NCI-H2107 (cell line): ENCODE data around the gene TSC22D3.
"Not testable (repeated sequence)": the region's sequence is repeated elsewhere in the genome, so short reads cannot be mapped to it uniquely, and the experiment has no call there.

Experiments
- DNase-seq: peaks from one replicate; lab custom pipeline; 2025; lab: John Stamatoyannopoulos, UW

The TSC22D3 gene

DNA sequence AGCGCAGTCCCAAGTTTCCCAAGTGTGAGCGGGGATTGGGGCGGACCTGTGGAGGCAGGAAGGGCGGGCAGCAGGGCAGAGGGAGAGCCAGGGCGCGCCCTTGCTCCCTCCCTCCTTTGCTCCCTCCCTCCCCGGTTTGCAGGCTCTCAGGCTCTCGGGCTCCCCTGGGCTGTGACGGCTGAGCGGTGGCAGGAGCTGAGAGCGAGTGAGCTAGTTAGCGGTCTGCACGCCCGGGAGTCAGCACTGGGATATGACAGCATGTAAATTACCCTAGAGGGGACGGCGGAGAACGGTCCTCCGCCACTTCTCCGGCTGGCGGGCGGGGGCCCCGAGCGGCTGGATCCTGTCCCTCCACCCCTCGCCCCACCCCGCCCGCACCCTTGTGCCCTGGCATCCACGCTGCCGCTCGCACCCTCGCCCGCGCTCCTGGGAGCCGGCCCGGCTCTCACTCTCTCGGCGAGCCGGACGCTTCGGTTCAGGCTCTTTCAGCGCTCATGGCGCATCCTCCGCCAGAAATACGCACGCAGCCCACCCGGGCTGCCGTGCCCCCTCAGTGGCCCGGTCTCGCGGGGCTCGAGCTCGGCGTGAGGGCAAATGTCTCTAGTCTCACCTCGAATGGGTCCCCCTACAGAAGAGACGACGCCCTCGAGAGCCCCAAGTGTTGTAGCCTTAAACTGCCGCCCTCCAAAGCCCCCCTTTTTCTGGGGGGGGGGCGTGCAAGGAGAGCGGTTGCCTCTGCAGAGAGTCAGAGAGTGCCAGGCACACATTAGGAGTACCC is at the start of gene TSC22D3:
TSC22D3 (minus strand) TSS at position 54 of the 778 bp plus-strand sequence. CDS start 368 bp downstream, outside the sequence.
- peak; percentile 26 for DNase-seq

DNA sequence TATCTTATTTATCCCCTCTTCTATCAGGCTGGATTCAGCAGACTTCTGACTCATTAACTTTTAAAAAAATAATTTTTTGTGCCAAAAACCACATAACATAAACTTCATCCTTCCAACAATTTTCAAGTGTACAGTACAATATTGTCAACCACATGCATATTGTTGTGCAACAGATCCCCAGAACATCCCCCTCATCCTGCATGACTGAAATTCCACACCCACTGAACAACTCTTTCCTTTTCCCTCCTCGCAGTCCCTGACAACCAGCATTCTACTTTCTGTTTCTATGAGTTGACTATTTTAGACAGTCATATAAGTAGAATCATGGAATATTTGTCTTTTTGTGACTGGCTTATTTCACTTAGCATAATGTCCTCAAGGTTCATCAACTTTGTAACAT is 47.9 kb upstream of the TSC22D3 start:
- DNase-seq: no peak

DNA sequence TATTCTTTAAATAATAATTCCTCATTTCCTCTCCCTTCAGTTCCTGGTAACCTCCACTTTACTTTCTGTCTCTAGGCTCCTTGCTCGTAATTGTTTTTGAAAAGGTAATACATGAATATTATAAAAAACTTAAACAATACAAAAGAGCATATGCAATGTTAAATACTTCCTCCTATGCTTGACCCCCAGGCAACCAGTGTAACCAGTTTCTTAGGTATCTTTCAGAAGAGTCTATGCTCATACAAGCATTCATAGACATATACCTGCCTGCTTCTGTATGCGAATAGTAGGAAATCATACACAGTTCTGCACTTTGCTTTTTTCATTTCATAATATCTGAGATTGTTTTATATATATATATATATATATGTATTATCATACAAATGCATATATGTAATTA is 47.5 kb upstream of the TSC22D3 start:
- no peak for DNase-seq

DNA sequence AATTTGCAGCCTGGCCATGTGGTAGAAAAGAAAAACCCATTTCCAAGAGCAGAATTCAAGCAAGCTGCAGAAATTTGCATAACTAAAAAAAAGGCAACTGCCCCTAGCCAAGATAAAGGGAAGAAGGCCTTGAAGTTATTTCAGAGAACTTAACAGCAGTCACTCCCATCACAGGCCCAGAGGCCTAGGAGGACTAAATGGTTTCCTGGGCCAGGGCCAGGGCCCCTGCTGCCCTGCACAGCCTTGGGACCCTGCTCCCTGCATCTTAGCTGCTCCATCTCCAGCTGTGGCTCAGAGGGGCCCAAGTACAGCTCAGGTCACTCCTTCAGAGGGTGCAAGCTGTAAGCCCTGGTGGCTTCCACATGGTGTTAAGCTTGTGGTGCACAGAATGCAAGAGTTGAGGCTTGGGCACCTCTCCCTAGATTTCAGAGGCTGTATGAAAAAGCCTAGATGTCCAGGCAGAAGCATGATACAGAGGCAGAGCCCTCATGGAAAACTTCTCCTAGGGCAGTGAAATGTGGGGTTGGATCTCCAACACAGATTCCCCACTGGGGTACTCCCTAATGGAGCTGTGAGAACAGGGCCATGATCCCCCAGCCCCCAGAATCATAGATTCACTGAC is 43.4 kb upstream of the TSC22D3 start:
- no peak for DNase-seq

DNA sequence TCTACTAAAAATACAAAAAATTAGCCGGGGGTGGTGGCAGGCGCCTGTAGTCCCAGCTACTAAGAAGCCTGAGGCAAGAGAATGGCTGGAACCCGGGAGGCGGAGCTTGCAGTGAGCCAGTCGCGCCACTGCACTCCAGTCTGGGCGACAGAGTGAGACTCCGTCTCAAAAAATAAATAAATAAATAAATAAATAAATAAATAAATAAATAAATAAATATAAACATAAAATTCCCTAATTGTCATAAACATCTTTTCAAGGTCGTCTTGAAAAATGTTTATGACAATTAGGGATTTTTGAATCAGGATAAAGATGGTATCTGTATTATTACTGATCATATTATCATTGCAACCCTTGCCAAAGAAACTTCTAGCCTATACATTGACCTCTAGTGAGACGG is 34.5 kb upstream of the TSC22D3 start:
- not testable (repeated sequence) for DNase-seq

DNA sequence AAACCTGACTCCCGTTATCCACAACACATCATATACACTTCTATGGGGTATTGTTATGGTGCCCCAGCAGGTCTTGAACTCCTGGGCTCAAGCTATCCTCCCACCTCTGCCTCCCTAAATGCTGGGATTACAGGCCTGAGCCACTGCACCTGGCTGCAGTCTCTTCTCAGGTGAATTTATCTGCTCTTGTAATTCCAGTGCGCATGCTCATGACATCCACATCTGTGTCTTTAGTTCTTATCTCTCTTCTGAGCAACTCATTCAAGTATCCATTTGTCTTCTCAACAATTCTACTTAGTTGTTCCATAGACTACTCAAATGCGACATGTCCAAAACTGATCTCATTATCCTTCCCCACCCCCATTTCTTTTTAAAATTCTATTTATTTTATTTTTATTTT is 29.6 kb upstream of the TSC22D3 start:
- no peak for DNase-seq

DNA sequence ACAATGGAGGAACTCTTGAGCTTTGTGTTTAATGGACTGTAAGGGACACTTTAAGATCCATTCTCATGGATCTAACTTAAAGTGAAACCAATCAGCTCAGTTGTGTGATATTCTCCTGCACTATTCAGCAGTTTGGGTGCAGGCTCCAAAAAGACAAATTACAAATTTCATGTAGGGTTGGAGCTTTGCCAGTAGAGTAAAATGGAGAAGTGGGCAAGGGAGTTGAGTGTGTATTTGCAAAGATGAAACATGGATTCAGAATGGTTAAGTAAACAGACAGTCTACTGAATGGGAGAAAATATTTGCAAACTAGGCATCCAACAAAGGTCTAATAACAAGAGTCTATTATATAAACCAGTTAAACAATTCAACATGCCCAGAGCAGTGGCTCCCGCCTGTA is 28.8 kb upstream of the TSC22D3 start:
- DNase-seq: no peak

DNA sequence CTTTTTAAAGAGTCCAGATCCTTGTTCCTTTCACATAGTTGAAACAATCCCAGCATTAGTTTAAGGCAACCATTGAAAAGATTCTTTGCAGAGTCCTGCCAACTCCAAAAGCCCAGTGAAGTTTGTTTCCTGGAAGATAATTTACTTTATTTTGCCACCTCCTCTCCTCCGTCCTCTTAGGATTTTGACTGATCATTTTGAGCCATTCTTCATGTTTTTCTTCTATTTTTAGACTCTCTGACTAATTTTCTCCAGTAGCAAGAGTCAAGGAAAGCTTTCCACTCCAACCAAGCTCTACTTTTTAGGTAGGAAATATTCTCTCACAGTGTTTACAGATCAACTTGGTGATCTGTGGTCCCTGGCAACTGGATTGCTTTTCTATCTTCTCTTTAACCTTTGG is 12.2 kb upstream of the TSC22D3 start:
- no peak for DNase-seq

DNA sequence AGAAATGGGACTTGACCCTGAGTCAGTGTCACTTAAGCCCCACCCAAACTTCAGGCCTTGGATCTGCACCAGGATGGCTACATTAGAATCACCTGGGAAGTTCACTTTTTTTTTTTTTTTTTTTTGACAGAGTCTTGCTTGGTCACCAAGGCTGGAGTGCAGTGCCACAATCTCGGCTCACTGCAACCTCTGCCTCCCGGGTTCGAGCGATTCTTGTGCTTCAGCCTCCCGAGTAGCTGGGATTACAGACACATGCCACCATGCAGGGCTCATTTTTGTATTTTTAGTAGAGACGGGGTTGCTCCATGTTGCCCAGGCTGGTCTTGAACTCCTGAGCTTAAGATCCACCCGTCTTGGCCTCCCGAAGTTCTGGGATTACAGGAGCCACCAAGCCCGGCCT is 4.9 kb upstream of the TSC22D3 start:
- no peak for DNase-seq

DNA sequence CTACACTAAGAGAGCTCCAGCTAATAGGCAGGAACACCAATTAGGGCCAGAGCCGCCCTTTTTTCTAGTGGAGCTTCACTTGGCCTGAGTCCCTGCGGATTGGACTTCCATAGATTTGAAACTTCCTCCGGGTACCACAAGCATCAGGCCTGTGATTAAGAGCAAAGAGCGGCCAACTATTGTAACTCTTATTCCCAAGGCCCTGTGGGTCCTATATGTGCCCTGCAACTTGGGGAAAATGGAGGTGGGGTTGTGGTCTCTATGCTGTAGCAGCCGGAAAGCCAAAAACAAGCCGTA is 1.9 kb upstream of the TSC22D3 start, which contains the start of gene NCBP2L:
NCBP2L (plus strand) TSS at position 198 of the 297 bp plus-strand sequence. CDS start 16,488 bp downstream, outside the sequence.
- DNase-seq: no peak

DNA sequence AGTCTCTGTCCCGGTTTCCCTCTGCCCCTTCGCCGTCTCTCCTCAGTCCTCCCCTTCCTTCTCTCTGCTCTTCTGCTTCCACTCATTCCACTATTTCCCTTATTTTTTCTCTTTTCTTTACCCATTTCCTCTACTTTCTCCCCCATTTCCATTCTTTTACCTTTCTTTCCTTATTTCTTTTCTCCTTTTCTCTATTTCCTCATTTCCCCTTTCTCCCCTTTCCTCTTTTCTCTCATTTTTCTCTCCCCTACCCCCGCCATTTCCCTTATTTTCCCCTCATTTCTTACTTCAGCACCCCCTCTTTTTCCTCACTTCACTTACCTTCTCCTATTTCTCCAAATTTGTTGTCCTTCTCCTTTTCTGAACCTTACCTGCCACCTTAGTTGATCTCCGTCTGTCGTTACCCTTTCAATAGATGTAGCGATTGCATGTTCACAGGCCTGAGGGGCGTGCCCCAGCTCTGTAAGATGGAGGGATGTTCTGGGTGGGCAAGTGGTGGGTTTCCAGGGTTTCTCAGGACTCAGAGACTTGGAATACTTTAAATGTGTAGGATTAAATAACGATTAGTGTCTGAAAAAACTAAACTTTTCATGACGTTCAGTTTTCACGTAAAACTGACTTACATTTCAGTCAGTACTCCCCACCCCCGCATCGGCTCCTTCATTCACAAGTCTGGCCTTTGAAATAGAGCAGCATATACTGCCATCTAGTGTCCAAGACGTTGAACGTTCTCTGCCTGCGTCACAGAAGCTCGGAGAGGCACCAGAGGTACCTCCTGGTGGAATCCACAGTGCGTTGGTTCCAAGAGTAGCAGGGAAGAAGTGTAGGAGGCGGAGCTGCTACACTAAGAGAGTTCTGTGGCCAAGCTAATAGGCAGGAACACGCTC is 1.3 kb upstream of the TSC22D3 start:
- peak; percentile 49 for DNase-seq

DNA sequence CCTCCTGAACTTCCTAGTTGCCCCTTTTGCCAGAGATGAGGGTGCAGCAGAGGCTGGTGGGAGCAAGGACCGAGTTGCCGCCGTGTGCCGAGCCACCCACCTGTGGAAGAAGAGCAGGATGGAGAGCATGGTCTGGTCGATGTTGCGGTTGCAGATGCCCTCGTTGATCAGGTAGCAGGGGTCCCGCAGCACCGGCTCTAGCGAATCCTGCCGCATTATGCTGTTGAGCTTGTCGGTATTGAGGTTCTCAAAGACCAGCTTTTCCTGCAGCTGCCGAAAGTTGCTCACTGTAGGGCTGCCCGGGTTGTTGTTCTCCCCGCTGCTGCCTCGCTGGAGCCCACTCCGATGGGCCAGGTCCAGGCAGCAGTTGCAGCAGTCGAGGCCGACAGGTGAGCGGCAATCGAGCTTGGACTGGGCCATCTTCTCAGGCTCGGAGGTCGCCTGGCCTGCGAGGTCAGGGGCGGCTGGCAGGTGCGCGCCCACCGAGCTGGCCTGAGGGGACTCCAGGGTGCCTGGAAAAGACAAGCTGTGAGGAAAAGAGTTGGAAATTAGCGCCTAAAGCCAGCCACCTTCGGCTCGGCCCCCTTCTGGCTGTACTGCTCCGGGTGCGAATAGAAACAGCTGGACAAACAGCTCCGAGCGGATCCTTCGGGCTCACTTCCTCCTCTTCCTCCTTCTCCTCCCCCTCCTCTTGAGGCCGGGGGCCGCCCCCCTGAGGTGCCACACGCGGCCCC is 420 bp downstream of the TSC22D3 start:
- DNase-seq: no peak

DNA sequence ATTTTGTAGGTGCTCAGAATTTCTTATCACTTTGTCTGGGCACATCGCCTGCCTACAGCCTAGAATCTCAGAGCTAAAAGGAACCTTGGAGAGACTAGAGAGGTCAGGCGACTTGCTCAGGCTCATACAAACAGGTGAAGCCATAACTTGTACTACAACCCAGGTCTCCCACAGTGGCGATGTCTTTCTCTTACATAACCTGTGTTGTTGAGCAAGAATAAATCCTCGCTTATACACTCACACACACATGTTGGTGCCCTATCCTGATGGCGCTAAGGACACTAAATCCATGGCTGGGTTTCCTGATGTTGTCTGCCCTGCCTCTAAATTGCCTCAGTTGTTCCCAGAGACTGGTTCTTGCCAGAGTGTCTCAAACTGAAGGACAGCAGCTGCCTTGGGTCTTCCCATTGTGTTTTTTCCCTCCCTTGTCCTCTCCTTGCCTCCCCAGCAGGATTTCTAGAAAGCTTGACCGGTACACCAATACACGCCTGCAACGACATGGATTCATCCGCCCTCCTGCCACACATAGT is 1.6 kb downstream of the TSC22D3 start:
- DNase-seq: no peak

DNA sequence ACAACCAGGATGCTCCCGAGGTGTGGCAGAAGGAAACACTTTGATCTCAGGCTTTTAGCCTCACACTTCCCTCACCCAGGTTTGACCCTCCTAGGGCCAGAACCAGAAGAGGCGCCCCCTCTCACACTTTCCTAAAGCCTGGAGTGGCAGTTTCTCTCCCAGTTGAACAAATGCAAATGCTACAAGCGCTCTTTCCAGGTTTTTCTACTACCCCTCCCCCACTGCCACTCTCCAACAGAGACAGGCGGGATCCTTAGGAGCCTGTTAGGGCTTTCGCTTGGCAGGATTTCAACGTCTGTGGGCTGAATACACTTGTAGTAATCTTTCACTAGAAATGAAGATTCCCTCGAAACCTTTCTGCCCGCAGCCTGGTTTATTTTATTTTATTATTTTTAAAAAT is 2.4 kb downstream of the TSC22D3 start:
- no peak for DNase-seq

DNA sequence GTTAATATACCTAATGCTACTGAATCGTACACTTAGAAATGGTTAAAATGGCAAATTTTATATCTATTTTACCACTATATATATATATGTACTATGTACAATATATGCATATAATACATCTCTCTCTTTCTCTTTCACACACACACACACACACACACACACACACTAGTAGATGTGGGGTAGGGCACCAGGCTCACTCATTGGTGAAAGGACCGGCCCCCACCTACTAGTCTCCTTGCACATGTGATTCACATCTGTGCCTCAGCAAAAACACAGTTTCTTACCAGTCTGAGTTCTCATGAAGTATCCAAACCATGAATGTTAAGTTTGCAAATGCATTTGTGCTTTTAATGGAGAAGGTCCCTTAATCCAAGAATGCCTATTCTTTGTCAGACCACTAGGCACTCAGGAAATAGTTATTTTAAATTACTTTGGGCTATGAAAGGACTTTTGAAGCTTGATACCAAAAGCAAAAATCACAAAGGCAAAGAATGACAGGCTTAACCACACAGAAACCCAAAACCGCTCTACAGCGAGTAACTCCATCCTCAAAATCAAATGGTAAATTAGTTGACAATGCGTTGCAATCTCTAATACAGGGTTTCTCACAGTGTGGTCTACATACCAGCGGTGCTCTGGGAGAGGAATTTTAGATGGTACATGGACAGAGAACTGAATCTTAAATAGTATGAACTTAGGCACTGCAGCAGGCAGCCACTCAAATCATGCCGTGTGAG is 5.8 kb downstream of the TSC22D3 start:
- no peak for DNase-seq

DNA sequence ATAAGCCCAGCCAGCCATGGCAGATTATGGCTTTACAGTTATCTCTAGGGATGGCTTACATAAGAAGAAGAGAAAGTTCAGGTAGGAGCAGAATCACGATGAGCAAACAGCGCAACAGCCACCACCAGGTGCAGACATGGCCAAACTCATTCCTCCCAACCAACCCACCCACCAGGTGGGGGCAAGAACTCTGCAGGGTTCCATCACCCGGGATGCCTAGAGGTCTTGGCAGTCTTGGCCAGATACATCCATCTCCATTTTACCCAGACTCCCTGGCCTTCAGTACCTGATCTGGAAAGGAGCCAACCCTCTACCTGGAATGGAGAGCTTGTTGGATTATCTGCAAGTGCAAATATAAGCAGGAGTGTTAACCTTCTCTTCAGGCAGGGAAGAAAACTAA is 7.5 kb downstream of the TSC22D3 start:
- no peak for DNase-seq

DNA sequence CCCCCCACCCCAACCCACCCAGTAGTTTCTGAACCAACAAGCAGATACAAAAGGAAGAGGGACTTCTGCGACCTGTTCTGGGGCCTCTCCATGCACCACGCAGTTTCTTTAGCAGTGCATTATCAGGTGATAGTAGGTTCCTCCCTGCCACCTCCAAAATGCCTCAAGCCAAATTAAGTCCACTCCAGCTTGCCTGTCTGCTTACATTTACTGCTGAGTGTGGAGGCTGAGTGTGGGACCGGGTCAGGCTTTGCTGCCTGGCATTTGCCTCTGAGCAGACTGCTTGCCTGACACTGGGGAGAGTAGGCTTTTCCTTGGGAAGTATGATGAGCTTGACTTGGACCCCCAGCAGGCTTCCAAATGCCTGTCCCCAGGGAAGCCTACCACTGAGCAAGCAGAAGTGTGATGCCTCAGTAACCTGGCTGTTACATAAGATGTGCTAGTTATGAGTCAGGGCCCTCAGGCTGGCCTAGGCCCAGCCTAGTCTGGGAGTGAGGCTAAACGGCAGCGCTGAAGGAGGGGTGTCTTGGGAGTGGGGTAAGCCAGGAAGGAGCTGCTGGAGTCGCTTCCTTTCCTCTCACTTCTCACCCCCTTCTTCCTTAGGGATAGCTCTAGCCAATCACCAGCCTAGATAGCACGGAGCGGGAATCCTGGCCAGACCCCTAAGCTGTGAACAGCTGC is 9.0 kb downstream of the TSC22D3 start:
- DNase-seq: no peak

DNA sequence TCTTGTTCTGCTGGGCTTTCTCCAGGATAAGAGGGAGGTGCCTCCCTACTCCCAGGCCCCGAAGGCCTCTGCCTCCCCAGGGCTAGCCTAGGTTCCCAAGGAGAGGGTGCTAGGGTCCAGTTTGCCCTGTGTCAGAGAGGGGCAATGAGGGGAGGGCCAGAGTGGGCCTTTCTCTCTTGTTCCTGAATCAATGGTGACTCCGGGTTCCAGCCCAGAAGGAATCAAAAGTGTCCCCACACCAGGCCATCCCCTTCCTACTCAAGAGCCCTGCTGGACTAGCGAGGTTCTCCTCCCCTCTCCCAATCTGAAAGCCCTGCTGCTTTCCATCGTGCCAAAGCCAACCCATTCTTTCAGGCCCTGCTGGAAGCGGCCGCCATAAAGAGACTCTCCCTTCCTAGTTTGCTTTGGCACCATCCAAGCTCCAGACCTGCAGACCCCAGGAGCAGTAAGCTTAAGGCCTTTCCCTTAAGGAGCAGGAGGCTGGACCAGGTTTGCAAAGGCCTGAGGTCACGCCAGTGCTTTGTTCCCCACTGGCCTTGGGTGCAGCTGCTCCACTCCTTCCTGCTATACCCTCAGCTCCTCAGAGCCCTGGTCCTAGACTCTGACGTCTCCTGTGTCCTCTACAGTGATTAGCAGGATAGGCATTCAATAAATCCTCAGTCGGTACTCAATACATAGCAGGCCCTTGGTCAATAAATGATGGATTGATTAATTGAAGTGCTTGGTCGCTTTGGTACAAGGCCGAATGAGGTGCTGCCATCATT is 10.6 kb downstream of the TSC22D3 start:
- no peak for DNase-seq

DNA sequence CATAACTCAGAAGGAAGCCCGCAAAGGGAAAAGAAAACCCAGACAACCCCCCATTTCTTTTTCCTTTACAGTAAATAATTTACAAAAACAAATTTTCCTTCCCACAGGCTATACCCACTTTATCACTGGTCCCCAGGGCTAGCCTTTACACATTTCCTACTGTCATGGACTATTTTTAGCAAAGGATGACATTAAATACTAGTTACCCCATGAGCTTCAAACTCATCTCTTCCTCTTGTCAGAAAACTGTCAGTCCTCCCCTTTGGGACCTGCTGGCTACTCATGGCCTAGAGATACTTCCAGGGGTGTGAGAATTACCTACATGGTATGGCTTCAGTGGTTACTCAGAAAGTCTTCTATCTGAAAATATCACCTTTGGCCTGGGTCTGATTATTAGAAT is 11.9 kb downstream of the TSC22D3 start:
- DNase-seq: no peak
